SK-N-SH treated with all-trans-retinoic acid at 6 μM for 48 hours (cell line): ENCODE data around the gene CSTF3.

Experiments
- CREB5 ChIP-seq: fragments of 250-450 bp; sonication (Bioruptor Pico); IDR thresholded peaks from 2 replicates; pipeline ENCODE4 v1.5.1; 2020; ENCODE audit warnings: low read depth, mild to moderate bottlenecking, moderate library complexity
- CSRNP3 ChIP-seq: fragments of 250-450 bp; sonication (Bioruptor Pico); IDR thresholded peaks from 2 replicates; pipeline ENCODE4 v1.5.1; 2021; ENCODE audit warnings: mild to moderate bottlenecking, moderate library complexity
- SNAI2 ChIP-seq: fragments of 250-450 bp; sonication (Bioruptor Pico); IDR thresholded peaks from 2 replicates; pipeline ENCODE4 v1.5.0; 2020; ENCODE audit warnings: mild to moderate bottlenecking, moderate library complexity
- ZNF70 ChIP-seq: fragments of 450-650 bp; formaldehyde crosslinking; IDR thresholded peaks from 2 replicates; pipeline ENCODE4 v1.5.0; 2020; ENCODE audit warnings: mild to moderate bottlenecking, moderate library complexity
- ZNF8 ChIP-seq: fragments of 450-650 bp; formaldehyde crosslinking; IDR thresholded peaks from 2 replicates; pipeline ENCODE4 v1.5.0; 2020; ENCODE audit warnings: mild to moderate bottlenecking, moderate library complexity
- TF ChIP-seq, protein P1 (sequence below): fragments of 250-450 bp; sonication (Bioruptor Pico); IDR thresholded peaks from 2 replicates; pipeline ENCODE4 v1.5.0; 2020; ENCODE audit warnings: mild to moderate bottlenecking, moderate library complexity
- TF ChIP-seq, protein P2 (sequence below): fragments of 250-450 bp; sonication (Bioruptor Pico); IDR thresholded peaks from 2 replicates; pipeline ENCODE4 v1.8.0; 2020; ENCODE audit warnings: mild to moderate bottlenecking, moderate library complexity, borderline replicate concordance
- TF ChIP-seq, protein P3 (sequence below): fragments of 250-450 bp; sonication (Bioruptor Pico); IDR thresholded peaks from 2 replicates; pipeline ENCODE4 v1.8.0; 2021; ENCODE audit warnings: low read depth, mild to moderate bottlenecking, moderate library complexity, borderline replicate concordance

DNA sequence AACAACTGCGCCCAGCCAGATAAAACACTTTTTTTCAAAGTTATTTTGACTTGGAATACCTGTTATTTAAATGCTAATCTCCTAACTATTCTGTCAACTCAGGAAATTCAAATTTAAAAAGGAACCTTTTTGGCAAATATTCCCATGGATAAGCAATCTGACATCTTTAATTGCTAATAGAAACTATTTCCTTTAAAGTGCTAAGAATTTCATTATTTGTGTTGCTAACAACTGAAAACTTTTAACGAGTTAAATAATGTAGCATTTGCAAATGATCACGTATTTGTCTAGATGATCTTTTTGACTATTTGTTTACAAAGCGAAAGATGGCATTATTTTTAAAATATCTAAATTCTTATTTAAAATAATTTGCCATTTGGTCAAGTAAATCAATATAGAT, 28.8 kb downstream of the CSTF3 start:
- TF ChIP-seq CREB5 (CRISPR knock-in tag) (no peak), CSRNP3 (CRISPR knock-in tag) (no peak), ZNF70 (no peak), SNAI2 (CRISPR knock-in tag) (no peak), ZNF8 (CRISPR knock-in tag) (no peak)
- TF ChIP-seq, protein P1, sequence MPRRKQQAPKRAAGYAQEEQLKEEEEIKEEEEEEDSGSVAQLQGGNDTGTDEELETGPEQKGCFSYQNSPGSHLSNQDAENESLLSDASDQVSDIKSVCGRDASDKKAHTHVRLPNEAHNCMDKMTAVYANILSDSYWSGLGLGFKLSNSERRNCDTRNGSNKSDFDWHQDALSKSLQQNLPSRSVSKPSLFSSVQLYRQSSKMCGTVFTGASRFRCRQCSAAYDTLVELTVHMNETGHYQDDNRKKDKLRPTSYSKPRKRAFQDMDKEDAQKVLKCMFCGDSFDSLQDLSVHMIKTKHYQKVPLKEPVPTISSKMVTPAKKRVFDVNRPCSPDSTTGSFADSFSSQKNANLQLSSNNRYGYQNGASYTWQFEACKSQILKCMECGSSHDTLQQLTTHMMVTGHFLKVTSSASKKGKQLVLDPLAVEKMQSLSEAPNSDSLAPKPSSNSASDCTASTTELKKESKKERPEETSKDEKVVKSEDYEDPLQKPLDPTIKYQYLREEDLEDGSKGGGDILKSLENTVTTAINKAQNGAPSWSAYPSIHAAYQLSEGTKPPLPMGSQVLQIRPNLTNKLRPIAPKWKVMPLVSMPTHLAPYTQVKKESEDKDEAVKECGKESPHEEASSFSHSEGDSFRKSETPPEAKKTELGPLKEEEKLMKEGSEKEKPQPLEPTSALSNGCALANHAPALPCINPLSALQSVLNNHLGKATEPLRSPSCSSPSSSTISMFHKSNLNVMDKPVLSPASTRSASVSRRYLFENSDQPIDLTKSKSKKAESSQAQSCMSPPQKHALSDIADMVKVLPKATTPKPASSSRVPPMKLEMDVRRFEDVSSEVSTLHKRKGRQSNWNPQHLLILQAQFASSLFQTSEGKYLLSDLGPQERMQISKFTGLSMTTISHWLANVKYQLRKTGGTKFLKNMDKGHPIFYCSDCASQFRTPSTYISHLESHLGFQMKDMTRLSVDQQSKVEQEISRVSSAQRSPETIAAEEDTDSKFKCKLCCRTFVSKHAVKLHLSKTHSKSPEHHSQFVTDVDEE (CRISPR knock-in tag), result no peak
- TF ChIP-seq, protein P2, sequence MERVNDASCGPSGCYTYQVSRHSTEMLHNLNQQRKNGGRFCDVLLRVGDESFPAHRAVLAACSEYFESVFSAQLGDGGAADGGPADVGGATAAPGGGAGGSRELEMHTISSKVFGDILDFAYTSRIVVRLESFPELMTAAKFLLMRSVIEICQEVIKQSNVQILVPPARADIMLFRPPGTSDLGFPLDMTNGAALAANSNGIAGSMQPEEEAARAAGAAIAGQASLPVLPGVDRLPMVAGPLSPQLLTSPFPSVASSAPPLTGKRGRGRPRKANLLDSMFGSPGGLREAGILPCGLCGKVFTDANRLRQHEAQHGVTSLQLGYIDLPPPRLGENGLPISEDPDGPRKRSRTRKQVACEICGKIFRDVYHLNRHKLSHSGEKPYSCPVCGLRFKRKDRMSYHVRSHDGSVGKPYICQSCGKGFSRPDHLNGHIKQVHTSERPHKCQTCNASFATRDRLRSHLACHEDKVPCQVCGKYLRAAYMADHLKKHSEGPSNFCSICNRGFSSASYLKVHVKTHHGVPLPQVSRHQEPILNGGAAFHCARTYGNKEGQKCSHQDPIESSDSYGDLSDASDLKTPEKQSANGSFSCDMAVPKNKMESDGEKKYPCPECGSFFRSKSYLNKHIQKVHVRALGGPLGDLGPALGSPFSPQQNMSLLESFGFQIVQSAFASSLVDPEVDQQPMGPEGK, result no peak
- TF ChIP-seq, protein P3, sequence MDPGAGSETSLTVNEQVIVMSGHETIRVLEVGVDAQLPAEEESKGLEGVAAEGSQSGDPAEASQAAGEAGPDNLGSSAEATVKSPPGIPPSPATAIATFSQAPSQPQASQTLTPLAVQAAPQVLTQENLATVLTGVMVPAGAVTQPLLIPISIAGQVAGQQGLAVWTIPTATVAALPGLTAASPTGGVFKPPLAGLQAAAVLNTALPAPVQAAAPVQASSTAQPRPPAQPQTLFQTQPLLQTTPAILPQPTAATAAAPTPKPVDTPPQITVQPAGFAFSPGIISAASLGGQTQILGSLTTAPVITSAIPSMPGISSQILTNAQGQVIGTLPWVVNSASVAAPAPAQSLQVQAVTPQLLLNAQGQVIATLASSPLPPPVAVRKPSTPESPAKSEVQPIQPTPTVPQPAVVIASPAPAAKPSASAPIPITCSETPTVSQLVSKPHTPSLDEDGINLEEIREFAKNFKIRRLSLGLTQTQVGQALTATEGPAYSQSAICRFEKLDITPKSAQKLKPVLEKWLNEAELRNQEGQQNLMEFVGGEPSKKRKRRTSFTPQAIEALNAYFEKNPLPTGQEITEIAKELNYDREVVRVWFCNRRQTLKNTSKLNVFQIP (CRISPR knock-in tag), result no peak
